GM23338 (cell line): ENCODE measurements around the gene SH3RF3.

Source experiments
- NANOG ChIP-seq: IDR thresholded peaks from 2 replicates; pipeline ENCODE4 v1.6.1; 2016; ENCODE audit warnings: antibody characterized with exemption, borderline replicate concordance
- TF ChIP-seq, protein P1 (sequence below), 2 experiments: fragments of 200-600 bp in 1 of 2; sonication (generic) in 1 of 2; conservative IDR thresholded peaks; 2 replicates each; pipeline versions ENCODE4 v1.5.1 to v1.6.1; 2016 to 2017; ENCODE audit warnings: antibody characterized with exemption in 2 of 2, low read depth in 2 of 2, mild to moderate bottlenecking in 2 of 2, moderate library complexity in 1 of 2

DNA sequence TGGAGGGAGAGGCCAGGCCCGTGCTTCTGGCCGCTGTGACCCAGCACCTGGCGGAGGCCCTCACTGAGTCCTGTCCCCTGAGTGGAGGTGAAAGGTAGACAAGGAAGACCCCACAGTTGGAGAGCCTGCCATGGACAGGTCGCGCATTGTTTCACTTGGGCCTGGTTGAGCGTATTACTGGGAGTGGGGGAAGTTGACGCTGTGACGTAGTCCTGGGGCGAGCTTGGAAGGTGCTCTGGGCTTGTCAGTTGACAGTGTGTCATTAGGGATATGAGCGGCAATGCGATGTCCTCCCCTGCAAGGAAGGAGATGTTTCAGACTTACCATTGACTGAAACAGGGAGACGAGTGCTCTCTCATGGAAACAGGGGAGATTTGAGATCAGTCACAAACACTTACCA, 127.1 kb downstream of the SH3RF3 start:
- TF ChIP-seq NANOG = no peak
- TF ChIP-seq, protein P1, sequence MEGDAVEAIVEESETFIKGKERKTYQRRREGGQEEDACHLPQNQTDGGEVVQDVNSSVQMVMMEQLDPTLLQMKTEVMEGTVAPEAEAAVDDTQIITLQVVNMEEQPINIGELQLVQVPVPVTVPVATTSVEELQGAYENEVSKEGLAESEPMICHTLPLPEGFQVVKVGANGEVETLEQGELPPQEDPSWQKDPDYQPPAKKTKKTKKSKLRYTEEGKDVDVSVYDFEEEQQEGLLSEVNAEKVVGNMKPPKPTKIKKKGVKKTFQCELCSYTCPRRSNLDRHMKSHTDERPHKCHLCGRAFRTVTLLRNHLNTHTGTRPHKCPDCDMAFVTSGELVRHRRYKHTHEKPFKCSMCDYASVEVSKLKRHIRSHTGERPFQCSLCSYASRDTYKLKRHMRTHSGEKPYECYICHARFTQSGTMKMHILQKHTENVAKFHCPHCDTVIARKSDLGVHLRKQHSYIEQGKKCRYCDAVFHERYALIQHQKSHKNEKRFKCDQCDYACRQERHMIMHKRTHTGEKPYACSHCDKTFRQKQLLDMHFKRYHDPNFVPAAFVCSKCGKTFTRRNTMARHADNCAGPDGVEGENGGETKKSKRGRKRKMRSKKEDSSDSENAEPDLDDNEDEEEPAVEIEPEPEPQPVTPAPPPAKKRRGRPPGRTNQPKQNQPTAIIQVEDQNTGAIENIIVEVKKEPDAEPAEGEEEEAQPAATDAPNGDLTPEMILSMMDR (conservative IDR thresholded peaks at IDR 0.05; ENCODE audit: low read depth in 2 of 2) = no peak
